HL-60 (cell line): ENCODE results near the gene FBXO28.

Experiments
- CTCF ChIP-seq: IDR thresholded peaks from one replicate; pipeline ENCODE4 v1.5.1; 2011; ENCODE audit warnings: low read length, control low read depth, inconsistent platforms; ENCODE audit not compliant: insufficient read depth
- GABPA ChIP-seq: IDR thresholded peaks from 2 replicates; pipeline ENCODE4 v1.6.1; 2012; ENCODE audit warnings: low read depth
- POLR2AphosphoS5 ChIP-seq: IDR thresholded peaks from 2 replicates; pipeline ENCODE4 v1.6.1; 2012; ENCODE audit warnings: low read depth

GRCh38 chr1:224183591-224184312 is 69.8 kb downstream of the FBXO28 start:
- peak; percentile 48 for TF ChIP-seq POLR2AphosphoS5
- TF ChIP-seq CTCF: no peak
- TF ChIP-seq GABPA: no peak
